Jurkat, Clone E6-1 (cell line): Measurements from ENCODE around the gene GRAMD2A.
"Not testable (repeated sequence)": the region's sequence is repeated elsewhere in the genome, so short reads cannot be mapped to it uniquely, and the experiment has no call there.

Experiments used
- DNase-seq: peaks from one replicate; pipeline ENCODE4 v3.0.0-alpha.2; 2011; ENCODE audit warnings: low read depth, low spot score
- H3K4me3 ChIP-seq: 2 replicates; pipeline ENCODE4 v1.5.1; 2011; ENCODE audit warnings: mild to moderate bottlenecking, low read length, control low read depth, moderate library complexity

Gene GRAMD2A

GRCh38 chr15:72173401-72173800, 24.2 kb downstream of the GRAMD2A start:
- no peak for DNase-seq
- H3K4me3 ChIP-seq = no peak overlapping the region

GRCh38 chr15:72172796-72173195, 24.8 kb downstream of the GRAMD2A start:
- no peak overlapping the region for H3K4me3 ChIP-seq
- DNase-seq = no peak

- H3K4me3 ChIP-seq, DNase-seq: not testable (repeated sequence)
Observed at GRCh38 chr15:72171978-72172377, 25.6 kb downstream of the GRAMD2A start.

- H3K4me3 ChIP-seq = no peak overlapping the region
- DNase-seq = no peak
Observed at GRCh38 chr15:72170691-72171090, 26.9 kb downstream of the GRAMD2A start.

- no peak for DNase-seq
Observed at GRCh38 chr15:72169921-72170611, 27.5 kb downstream of the GRAMD2A start.

GRCh38 chr15:72169236-72169920, 28.2 kb downstream of the GRAMD2A start:
- DNase-seq = no peak
- H3K4me3 ChIP-seq = no peak overlapping the region

More at GRCh38 chr15:72169921-72170611, 27.5 kb downstream of the GRAMD2A start:
- no peak overlapping the region for H3K4me3 ChIP-seq

- DNase-seq = no peak
- peak overlapping the region; percentile 38 for H3K4me3 ChIP-seq
Observed at GRCh38 chr15:72168808-72169190, 28.8 kb downstream of the GRAMD2A start.

GRCh38 chr15:72168131-72168807, 29.3 kb downstream of the GRAMD2A start:
- DNase-seq = peak; percentile 97
- peak overlapping the region; percentile 38 for H3K4me3 ChIP-seq

GRCh38 chr15:72167445-72167844, 30.1 kb downstream of the GRAMD2A start:
- H3K4me3 ChIP-seq = no peak overlapping the region
- DNase-seq = no peak

- DNase-seq = no peak
- H3K4me3 ChIP-seq = no peak overlapping the region
Observed at GRCh38 chr15:72166716-72167417, 30.7 kb downstream of the GRAMD2A start.

GRCh38 chr15:72163719-72164118, 33.9 kb downstream of the GRAMD2A start:
- no peak overlapping the region for H3K4me3 ChIP-seq
- DNase-seq = peak; percentile 51

GRCh38 chr15:72162569-72162968, 35.0 kb downstream of the GRAMD2A start:
- H3K4me3 ChIP-seq = no peak overlapping the region
- no peak for DNase-seq

GRCh38 chr15:72161361-72162132, 36.0 kb downstream of the GRAMD2A start:
- DNase-seq = no peak
- no peak overlapping the region for H3K4me3 ChIP-seq

GRCh38 chr15:72160696-72161245, 36.8 kb downstream of the GRAMD2A start:
- no peak for DNase-seq

GRCh38 chr15:72156928-72157327, 40.7 kb downstream of the GRAMD2A start:
- no peak for DNase-seq
- H3K4me3 ChIP-seq = no peak overlapping the region

More at GRCh38 chr15:72160696-72161245, 36.8 kb downstream of the GRAMD2A start:
- H3K4me3 ChIP-seq = no peak overlapping the region

- no peak overlapping the region for H3K4me3 ChIP-seq
- peak; percentile 74 for DNase-seq
Observed at GRCh38 chr15:72155635-72156616, 41.7 kb downstream of the GRAMD2A start.

GRCh38 chr15:72155003-72155621, 42.5 kb downstream of the GRAMD2A start:
- DNase-seq = no peak
- H3K4me3 ChIP-seq = no peak overlapping the region
